Erythroblast (primary cell): Measurements from ENCODE around the gene SPSB1.

Experiments used
- GATA1 ChIP-seq: IDR thresholded peaks from 2 replicates; pipeline ENCODE4 v1.6.1; 2011; ENCODE audit warnings: low read depth, mild to moderate bottlenecking, control low read depth, low read length, moderate library complexity
- POLR2A ChIP-seq: IDR thresholded peaks from 2 replicates; pipeline ENCODE4 v1.6.1; 2011; ENCODE audit warnings: mild to moderate bottlenecking, low read length

DNA sequence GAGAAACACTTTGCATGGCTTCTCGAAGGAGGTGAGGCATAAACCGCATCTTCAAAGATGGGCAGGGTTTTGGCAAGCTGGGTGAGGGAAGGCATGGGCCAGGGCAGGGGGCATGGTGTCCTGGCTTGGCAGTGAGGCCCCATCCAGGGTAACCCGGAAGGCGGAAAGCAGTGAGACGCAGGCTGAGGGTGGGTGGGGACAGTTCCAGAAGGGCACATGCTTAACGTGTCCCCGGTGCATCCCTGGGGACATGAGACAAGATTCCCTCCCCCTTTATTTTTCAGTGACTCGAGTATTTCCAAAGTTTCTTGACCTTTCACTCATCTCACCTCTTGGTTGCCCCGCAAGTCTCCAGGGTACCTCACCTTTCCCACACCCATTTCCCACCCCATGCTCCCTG is 123.8 kb downstream of the SPSB1 start:
- no peak for TF ChIP-seq POLR2A
- TF ChIP-seq GATA1: no peak
